ENCODE results near the gene CREB3L2. TPM values are rescaled to one million over a fixed set of nuclear protein-coding genes. Genes with fewer than 3 reads are reported as not detected.

CREB3L2 gene
- total and polyA plus RNA-seq, 10 of the 15 experiments (the other 5 are each of a cell fraction or from before 2014, with no cell fraction given), result 6.4 to 67.1 (median 26.2) TPM

DNA sequence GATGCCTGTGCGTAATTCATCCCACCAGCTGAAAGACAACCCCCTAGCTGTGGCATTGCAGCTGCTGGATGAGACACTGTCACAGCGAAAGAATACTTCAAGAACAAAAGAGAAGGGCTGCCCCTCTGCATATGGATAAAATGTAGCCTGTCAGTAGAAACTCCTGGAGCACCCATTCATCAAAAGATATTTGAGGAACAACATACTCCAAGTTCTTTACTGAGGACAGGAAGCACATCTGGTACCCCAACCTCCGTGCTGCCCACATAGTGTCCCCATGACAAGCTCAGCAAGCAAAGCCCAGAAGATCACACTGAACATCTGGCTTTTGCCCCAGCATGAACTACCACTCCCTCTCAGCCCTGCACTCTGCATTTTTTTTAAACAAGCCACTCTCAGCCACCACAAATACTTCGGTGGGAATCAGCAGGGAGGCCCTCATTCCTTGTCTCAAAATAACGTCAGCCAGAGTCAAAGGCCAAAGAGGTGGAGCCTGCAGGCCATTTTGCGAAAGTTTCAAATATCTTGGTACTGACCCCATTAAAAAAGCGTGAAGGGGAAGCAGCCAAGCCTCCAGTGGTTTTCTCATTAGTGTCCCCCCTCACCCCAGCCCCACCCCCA, 1.7 kb downstream of the CREB3L2 start (continued):
- TF ChIP-seq, protein P1, sequence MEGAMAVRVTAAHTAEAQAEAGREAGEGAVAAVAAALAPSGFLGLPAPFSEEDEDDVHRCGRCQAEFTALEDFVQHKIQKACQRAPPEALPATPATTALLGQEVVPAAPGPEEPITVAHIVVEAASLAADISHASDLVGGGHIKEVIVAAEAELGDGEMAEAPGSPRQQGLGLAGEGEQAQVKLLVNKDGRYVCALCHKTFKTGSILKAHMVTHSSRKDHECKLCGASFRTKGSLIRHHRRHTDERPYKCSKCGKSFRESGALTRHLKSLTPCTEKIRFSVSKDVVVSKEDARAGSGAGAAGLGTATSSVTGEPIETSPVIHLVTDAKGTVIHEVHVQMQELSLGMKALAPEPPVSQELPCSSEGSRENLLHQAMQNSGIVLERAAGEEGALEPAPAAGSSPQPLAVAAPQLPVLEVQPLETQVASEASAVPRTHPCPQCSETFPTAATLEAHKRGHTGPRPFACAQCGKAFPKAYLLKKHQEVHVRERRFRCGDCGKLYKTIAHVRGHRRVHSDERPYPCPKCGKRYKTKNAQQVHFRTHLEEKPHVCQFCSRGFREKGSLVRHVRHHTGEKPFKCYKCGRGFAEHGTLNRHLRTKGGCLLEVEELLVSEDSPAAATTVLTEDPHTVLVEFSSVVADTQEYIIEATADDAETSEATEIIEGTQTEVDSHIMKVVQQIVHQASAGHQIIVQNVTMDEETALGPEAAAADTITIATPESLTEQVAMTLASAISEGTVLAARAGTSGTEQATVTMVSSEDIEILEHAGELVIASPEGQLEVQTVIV (IDR thresholded peaks at IDR 0.05; ENCODE audit: borderline replicate concordance, partially characterized antibody), result no peak
- TF ChIP-seq SRF (IDR thresholded peaks at IDR 0.05; ENCODE audit: low read depth in 2 of 2, low read length in 2 of 2) (no peak), SIN3A (IDR thresholded peaks at IDR 0.05; ENCODE audit: low read depth, low read length) (no peak; the same call in 1 of the 2 replicates), ZBED1 (IDR thresholded peaks at IDR 0.05; ENCODE audit: borderline replicate concordance) (no peak), SMAD1 (IDR thresholded peaks at IDR 0.05; ENCODE audit: low read depth, partially characterized antibody) (no peak)
- TF ChIP-seq, protein P2, sequence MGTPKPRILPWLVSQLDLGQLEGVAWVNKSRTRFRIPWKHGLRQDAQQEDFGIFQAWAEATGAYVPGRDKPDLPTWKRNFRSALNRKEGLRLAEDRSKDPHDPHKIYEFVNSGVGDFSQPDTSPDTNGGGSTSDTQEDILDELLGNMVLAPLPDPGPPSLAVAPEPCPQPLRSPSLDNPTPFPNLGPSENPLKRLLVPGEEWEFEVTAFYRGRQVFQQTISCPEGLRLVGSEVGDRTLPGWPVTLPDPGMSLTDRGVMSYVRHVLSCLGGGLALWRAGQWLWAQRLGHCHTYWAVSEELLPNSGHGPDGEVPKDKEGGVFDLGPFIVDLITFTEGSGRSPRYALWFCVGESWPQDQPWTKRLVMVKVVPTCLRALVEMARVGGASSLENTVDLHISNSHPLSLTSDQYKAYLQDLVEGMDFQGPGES (IDR thresholded peaks at IDR 0.05), result no peak
- TF ChIP-seq, protein P3, sequence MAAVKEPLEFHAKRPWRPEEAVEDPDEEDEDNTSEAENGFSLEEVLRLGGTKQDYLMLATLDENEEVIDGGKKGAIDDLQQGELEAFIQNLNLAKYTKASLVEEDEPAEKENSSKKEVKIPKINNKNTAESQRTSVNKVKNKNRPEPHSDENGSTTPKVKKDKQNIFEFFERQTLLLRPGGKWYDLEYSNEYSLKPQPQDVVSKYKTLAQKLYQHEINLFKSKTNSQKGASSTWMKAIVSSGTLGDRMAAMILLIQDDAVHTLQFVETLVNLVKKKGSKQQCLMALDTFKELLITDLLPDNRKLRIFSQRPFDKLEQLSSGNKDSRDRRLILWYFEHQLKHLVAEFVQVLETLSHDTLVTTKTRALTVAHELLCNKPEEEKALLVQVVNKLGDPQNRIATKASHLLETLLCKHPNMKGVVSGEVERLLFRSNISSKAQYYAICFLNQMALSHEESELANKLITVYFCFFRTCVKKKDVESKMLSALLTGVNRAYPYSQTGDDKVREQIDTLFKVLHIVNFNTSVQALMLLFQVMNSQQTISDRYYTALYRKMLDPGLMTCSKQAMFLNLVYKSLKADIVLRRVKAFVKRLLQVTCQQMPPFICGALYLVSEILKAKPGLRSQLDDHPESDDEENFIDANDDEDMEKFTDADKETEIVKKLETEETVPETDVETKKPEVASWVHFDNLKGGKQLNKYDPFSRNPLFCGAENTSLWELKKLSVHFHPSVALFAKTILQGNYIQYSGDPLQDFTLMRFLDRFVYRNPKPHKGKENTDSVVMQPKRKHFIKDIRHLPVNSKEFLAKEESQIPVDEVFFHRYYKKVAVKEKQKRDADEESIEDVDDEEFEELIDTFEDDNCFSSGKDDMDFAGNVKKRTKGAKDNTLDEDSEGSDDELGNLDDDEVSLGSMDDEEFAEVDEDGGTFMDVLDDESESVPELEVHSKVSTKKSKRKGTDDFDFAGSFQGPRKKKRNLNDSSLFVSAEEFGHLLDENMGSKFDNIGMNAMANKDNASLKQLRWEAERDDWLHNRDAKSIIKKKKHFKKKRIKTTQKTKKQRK (IDR thresholded peaks at IDR 0.05; ENCODE audit: low read depth, low read length), result no peak

All from GM12878 (cell line).